ENCODE results near the gene KCTD5.
"Not testable (repeated sequence)": the region's sequence is repeated elsewhere in the genome, so short reads cannot be mapped to it uniquely, and the experiment has no call there.

The KCTD5 gene

GRCh38 chr16:2719328-2720063 lies 37.2 kb downstream of the KCTD5 start:
- intact Hi-C loops (cut with DNase I): loop anchor here (5.0 kb wide), 1 partner anchor 47 kb away; no protein-coding TSS in a partner anchor
- peak in 1 of 10 donors; percentile 80 for DNase-seq

- intact Hi-C loops (cut with DNase I): loop anchor here (5.0 kb wide), 1 partner anchor 48 kb away; no protein-coding TSS in a partner anchor
- peak in 1 of 10 donors; percentile 85 for DNase-seq
Observed at GRCh38 chr16:2720064-2720457, 37.7 kb downstream of the KCTD5 start, which contains the start of gene PRSS27. PRSS27 (minus strand) TSS chr16:2720224; CDS start chr16:2720160, 64 bp downstream.

DNA sequence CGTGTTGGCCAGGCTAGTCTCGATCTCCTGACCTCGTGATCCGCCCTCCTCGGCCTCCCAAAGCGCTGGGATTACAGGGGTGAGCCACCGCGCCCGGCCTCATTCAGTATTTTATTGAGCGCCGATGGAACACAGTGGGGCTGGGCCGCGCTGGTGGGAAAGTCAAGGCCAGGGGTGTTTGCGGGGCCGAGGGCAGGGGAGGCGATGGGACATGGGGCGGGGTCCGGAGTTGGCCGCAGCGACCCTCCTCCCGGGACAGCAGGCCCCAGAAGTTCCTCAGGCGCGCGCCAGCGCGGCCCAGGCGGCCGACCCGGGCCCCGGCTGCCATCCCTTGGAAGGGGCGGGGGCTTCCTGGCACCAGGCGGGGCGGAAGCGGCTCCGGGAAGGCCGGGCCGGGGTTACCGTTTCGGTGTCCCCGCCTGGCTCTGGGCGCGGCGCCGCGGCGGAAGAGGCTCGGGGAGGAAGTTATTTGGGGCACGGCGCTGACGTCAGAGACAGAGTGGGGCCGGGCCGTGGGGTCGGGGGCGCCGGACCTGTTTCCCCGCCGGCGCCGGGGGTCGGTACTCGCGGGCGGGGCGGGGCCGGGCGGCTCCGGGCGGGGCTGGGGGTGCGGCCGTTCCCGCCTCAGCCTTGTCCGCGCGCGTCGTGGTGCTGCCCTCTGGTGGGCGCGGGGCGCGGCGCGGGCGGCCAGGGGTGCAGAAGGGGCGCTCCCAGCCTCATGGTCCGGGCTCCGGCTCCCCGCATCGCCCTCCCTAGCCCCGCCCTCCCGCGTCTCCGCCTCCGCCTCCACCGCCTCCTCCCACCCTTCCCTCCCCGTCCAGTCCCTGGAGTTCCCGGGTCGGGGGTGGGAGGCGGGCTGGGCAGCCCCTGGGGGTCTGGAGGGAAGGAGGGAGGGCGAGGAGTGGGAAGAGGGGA lies 38.7 kb downstream of the KCTD5 start:
- intact Hi-C loops (cut with DNase I): loop anchor here (5.0 kb wide), 1 partner anchor 49 kb away; no protein-coding TSS in a partner anchor
- DNase-seq: peak in 9 of 10 donors; percentile 25 to 95 (median 70)

- DNase-seq: not testable (repeated sequence)
- intact Hi-C loops (cut with DNase I): loop anchor here (5.0 kb wide), 1 partner anchor 49 kb away; no protein-coding TSS in a partner anchor
Observed at GRCh38 chr16:2721634-2722173, 39.4 kb downstream of the KCTD5 start.

DNA sequence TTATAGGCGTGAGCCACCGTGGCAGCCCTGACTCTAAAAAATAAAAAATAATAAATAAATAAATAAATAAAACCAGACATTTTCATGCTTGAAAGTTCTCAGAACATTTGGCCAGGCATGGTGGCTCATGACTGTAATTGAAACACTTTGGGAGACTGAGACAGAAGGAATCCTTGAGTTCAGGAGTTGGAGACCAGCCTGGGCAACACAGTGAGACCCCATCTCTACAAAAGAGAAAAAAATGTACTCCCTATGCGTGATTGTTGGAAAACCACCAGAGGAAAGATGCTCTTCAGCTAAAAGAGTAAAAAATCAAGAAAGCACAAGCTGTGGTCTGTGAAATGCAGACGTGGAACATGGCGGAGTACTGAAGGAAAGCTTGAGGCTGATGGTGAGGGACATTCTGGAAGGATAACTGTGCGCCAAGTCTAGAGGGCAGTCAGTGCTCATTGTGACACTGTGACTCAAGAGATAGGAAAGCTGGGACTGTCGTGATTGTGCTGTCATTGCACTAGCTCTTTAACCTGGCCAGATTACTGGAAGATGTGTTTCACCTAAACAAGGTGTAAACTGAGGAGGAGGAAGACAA lies 41.9 kb downstream of the KCTD5 start:
- intact Hi-C loops (cut with DNase I): loop anchor here (5.0 kb wide), 1 partner anchor 52 kb away; no protein-coding TSS in a partner anchor
- DNase-seq: no peak

- DNase-seq: peak in 1 of 10 donors; percentile 63
- intact Hi-C loops (cut with DNase I): loop anchor here (5.0 kb wide), 1 partner anchor 53 kb away; no protein-coding TSS in a partner anchor
Observed at GRCh38 chr16:2724816-2725348, 42.6 kb downstream of the KCTD5 start.

GRCh38 chr16:2726923-2727322 lies 44.6 kb downstream of the KCTD5 start:
- DNase-seq: no peak
- intact Hi-C loops (cut with DNase I): no loop called here

- intact Hi-C loops (cut with DNase I): no loop called here
- no peak for DNase-seq
Observed at GRCh38 chr16:2728034-2728433, 45.7 kb downstream of the KCTD5 start.

- peak in 2 of 10 donors; percentile 4 to 33 for DNase-seq
- intact Hi-C loops (cut with DNase I): no loop called here
Observed at GRCh38 chr16:2734844-2735515, 52.7 kb downstream of the KCTD5 start.

GRCh38 chr16:2736476-2737237 lies 54.3 kb downstream of the KCTD5 start:
- peak in 3 of 10 donors; percentile 5 to 62 (median 14) for DNase-seq
- intact Hi-C loops (cut with DNase I): no loop called here

DNA sequence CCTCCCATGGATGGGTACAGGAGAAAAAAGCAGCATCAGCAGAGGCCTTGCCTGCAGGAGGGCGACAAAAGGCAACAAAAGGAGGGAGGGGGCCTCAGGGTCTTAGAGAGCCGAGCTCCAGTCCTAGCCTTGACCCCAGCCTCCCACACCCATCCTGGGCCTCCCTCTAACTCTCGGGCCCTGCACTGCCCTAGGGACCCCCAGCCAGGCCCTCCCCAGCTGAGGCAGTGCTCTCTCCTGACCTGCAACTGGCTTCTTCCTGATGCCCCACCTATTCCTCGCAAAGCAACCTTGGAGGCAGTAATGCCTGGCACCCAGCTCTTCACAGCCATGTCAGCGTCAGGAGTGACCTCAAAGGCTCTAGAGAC lies 54.9 kb downstream of the KCTD5 start:
- DNase-seq: peak in 3 of 10 donors; percentile 1 to 46 (median 44)
- intact Hi-C loops (cut with DNase I): no loop called here

DNA sequence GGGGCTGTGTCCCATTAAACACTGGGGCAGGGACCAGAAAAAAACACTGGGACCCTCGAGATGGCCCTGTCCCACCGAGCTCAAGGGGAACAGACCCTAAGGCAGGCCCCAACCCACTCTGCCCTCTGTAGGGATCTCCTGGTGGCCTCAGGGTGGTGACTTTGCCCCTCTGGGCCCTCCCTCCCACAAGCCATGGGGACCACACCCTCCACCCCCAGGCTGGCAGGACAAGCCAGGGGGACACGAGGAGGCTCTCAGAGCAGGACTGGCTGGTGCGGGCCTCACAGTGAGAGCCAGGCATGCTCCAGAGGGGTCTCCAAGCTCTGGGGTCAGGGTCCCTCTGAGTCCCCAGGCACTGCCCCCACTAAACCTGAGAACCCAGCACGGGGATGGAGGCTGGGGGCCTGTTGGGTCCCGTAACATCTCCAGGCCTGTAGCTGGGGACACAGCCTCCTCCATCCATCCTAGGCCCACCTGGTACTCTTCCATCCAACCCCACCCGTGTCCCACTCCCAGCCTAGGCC lies 55.6 kb downstream of the KCTD5 start:
- intact Hi-C loops (cut with DNase I): no loop called here
- DNase-seq: peak in 3 of 10 donors; percentile 14 to 67 (median 56)

GRCh38 chr16:2738615-2739014 lies 56.3 kb downstream of the KCTD5 start:
- intact Hi-C loops (cut with DNase I): no loop called here
- peak in 2 of 10 donors; percentile 25 to 39 for DNase-seq

- DNase-seq: peak in 2 of 10 donors; percentile 24 to 49
- intact Hi-C loops (cut with DNase I): no loop called here
Observed at GRCh38 chr16:2739625-2740430, 57.5 kb downstream of the KCTD5 start.

GRCh38 chr16:2740476-2740875 lies 58.2 kb downstream of the KCTD5 start:
- intact Hi-C loops (cut with DNase I): no loop called here
- peak in 2 of 10 donors; percentile 65 to 72 for DNase-seq

GRCh38 chr16:2741168-2741567 lies 58.8 kb downstream of the KCTD5 start:
- peak in 2 of 10 donors; percentile 60 to 74 for DNase-seq
- intact Hi-C loops (cut with DNase I): no loop called here

DNA sequence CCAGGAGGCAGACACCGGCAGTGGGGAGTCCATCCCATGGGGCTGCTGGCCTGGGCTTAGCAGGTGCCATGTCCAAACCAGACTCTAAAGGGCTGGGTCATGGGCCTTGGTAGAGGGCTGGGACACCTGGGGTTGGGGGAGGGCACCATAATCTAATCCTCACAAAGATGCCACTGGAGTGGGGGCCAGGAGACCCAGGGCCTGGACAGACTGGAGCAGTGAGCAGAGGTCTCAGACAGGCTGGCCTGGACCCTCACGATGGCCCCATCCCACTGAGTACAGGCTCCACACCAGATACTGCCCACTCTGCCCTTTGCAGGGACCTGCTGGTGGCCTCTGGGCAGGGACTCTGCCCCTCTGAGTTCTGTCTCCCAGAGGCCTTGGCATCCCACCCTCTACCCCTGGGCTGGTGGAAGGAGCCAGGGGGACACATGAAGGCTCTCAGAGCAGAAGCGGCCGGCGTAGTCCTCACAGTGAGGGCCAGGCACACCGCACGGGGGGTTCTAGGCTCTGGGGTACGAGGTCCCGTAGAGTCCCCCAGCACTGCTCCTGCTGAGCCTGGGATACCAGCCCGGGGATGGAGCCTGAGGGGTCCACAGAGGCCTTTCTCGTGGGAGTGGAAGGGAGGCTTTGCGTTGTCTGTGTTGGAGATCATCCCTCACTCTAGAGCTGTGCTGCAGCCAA lies 60.1 kb downstream of the KCTD5 start:
- DNase-seq: peak in 2 of 10 donors; percentile 59 to 79
- intact Hi-C loops (cut with DNase I): no loop called here
